GM23338 (cell line): ENCODE measurements around the gene NT5C3B. TPM values are rescaled to one million over a fixed set of nuclear protein-coding genes. Genes with fewer than 3 reads are reported as not detected.
A peak's percentile ranks its signal among the peaks of the same experiment; 100 is the strongest.

Experiments
- ATAC-seq: fragments of 200-7000 bp; cut with Tn5 transposase; 3 replicates; pipeline ENCODE4 v1.9.1; 2020
- DNase-seq: peaks from one replicate; pipeline ENCODE4 v3.0.0-alpha.2; 2015; ENCODE audit warnings: low spot score
- H2AFZ ChIP-seq: fragments of 200-600 bp; sonication (generic); 2 replicates; pipeline ENCODE4 v1.8.0; 2016; ENCODE audit warnings: antibody characterized with exemption, mild to moderate bottlenecking, moderate library complexity
- H3F3A ChIP-seq: fragments of 200-600 bp; sonication (generic); replicated peaks from 2 replicates; pipeline ENCODE4 v1.8.0; 2017; ENCODE audit warnings: antibody characterized with exemption, mixed run types, low read depth
- H3K27ac ChIP-seq: fragments of 200-600 bp; sonication (generic); 2 replicates; pipeline ENCODE4 v1.6.1; 2016; ENCODE audit warnings: low read depth
- H3K27me3 ChIP-seq: fragments of 200-600 bp; sonication (generic); 2 replicates; pipeline ENCODE4 v1.8.0; 2016; ENCODE audit warnings: mild to moderate bottlenecking, mixed run types, moderate library complexity; ENCODE audit not compliant: insufficient read depth
- H3K36me3 ChIP-seq: fragments of 200-600 bp; sonication (generic); 2 replicates; pipeline ENCODE4 v1.8.0; 2016; ENCODE audit warnings: mild to moderate bottlenecking; ENCODE audit not compliant: insufficient read depth
- H3K4me1 ChIP-seq: fragments of 200-600 bp; sonication (generic); 2 replicates; pipeline ENCODE4 v1.8.0; 2016; ENCODE audit warnings: mild to moderate bottlenecking, moderate library complexity; ENCODE audit not compliant: insufficient read depth
- H3K4me2 ChIP-seq: fragments of 200-600 bp; sonication (generic); 2 replicates; pipeline ENCODE4 v1.7.1; 2017; ENCODE audit warnings: mixed run types
- H3K4me3 ChIP-seq: fragments of 200-600 bp; sonication (generic); 2 replicates; pipeline ENCODE4 v1.6.1; 2016; ENCODE audit warnings: mixed run types
- H3K79me2 ChIP-seq: fragments of 200-600 bp; sonication (generic); replicated peaks from 2 replicates; pipeline ENCODE4 v1.8.0; 2017; ENCODE audit warnings: mild to moderate bottlenecking; ENCODE audit not compliant: insufficient read depth
- H3K9me2 ChIP-seq: fragments of 200-600 bp; sonication (generic); 2 replicates; pipeline ENCODE4 v1.8.0; 2017; ENCODE audit not compliant: insufficient read depth
- H4K20me1 ChIP-seq: fragments of 200-600 bp; sonication (generic); replicated peaks from 2 replicates; pipeline ENCODE4 v1.8.0; 2017; ENCODE audit warnings: mild to moderate bottlenecking; ENCODE audit not compliant: insufficient read depth
- H3K27ac Mint-ChIP-seq: 2 replicates; pipeline ENCODE4 v1.8.0; 2020; ENCODE audit warnings: inconsistent platforms, mild to moderate bottlenecking, moderate library complexity, mixed read lengths
- H3K27me3 Mint-ChIP-seq: 3 replicates; pipeline ENCODE4 v1.8.0; 2022; ENCODE audit warnings: low read depth, mild to moderate bottlenecking, moderate library complexity, mixed read lengths, inconsistent platforms; ENCODE audit not compliant: insufficient read depth, poor library complexity
- H3K36me3 Mint-ChIP-seq: 3 replicates; pipeline ENCODE4 v1.8.0; 2021; ENCODE audit warnings: low read depth, mild to moderate bottlenecking, inconsistent platforms, moderate library complexity, mixed read lengths
- H3K4me1 Mint-ChIP-seq: 3 replicates; pipeline ENCODE4 v1.8.0; 2020; ENCODE audit warnings: mild to moderate bottlenecking, inconsistent platforms, mixed read lengths
- H3K4me3 Mint-ChIP-seq: 3 replicates; pipeline ENCODE4 v1.8.0; 2021; ENCODE audit warnings: moderate library complexity, mild to moderate bottlenecking, inconsistent platforms, mixed read lengths
- H3K9me3 Mint-ChIP-seq: 3 replicates; pipeline ENCODE4 v1.8.0; 2020; ENCODE audit warnings: moderate library complexity, mild to moderate bottlenecking, inconsistent platforms, mixed read lengths
- CREB1 ChIP-seq: fragments of 250-450 bp; sonication (Bioruptor Pico); IDR thresholded peaks from 2 replicates; pipeline ENCODE4 v1.5.0; 2020; ENCODE audit warnings: low read depth, mild to moderate bottlenecking, moderate library complexity
- CTCF ChIP-seq, 2 experiments: fragments of 200-600 bp in 1 of 2; sonication (generic) in 1 of 2; conservative IDR thresholded peaks; 2 replicates each; pipeline versions ENCODE4 v1.5.1 to v1.6.1; 2016 to 2017; ENCODE audit warnings: antibody characterized with exemption in 2 of 2, low read depth in 2 of 2, mild to moderate bottlenecking in 2 of 2, moderate library complexity in 1 of 2
- JUNB ChIP-seq: IDR thresholded peaks from one replicate; pipeline ENCODE4 v1.6.1; 2016; ENCODE audit warnings: antibody characterized with exemption; ENCODE audit not compliant: unreplicated experiment
- NANOG ChIP-seq: IDR thresholded peaks from 2 replicates; pipeline ENCODE4 v1.6.1; 2016; ENCODE audit warnings: antibody characterized with exemption, borderline replicate concordance
- POLR2AphosphoS5 ChIP-seq: IDR thresholded peaks from 2 replicates; pipeline ENCODE4 v1.6.1; 2016; ENCODE audit warnings: antibody characterized with exemption, low read depth
- ZNF114 ChIP-seq: fragments of 250-450 bp; sonication (Bioruptor Pico); IDR thresholded peaks from 2 replicates; pipeline ENCODE4 v1.5.0; 2020; ENCODE audit warnings: mild to moderate bottlenecking, moderate library complexity
- ZNF331 ChIP-seq: fragments of 250-450 bp; sonication (Bioruptor Pico); IDR thresholded peaks from 2 replicates; pipeline ENCODE4 v1.5.0; 2020; ENCODE audit warnings: low read depth, mild to moderate bottlenecking, moderate library complexity
- polyA plus RNA-seq: library from polyadenylated mRNA; unstranded; fragments of >200 nt; fragmentation: Nextera tagmentation; extraction: Ambion mirVana; gene quantifications from 2 replicates; pipeline ENCODE4 v1.2.1, GENCODE V29; 2016
- total RNA-seq: library from RNA; depleted of rRNA; stranded (reverse); fragments of >200 nt; shearing (Covaris generic); gene quantifications from 2 replicates; pipeline ENCODE4 v1.2.3, GENCODE V29; 2014
- TF ChIP-seq, protein P1 (sequence below): IDR thresholded peaks from one replicate; pipeline ENCODE4 v1.6.1; 2018; ENCODE audit warnings: antibody characterized with exemption; ENCODE audit not compliant: unreplicated experiment

Gene NT5C3B
- total and polyA plus RNA-seq, 2 experiments from 2014 or later = 58.2 to 78.3 TPM

DNA sequence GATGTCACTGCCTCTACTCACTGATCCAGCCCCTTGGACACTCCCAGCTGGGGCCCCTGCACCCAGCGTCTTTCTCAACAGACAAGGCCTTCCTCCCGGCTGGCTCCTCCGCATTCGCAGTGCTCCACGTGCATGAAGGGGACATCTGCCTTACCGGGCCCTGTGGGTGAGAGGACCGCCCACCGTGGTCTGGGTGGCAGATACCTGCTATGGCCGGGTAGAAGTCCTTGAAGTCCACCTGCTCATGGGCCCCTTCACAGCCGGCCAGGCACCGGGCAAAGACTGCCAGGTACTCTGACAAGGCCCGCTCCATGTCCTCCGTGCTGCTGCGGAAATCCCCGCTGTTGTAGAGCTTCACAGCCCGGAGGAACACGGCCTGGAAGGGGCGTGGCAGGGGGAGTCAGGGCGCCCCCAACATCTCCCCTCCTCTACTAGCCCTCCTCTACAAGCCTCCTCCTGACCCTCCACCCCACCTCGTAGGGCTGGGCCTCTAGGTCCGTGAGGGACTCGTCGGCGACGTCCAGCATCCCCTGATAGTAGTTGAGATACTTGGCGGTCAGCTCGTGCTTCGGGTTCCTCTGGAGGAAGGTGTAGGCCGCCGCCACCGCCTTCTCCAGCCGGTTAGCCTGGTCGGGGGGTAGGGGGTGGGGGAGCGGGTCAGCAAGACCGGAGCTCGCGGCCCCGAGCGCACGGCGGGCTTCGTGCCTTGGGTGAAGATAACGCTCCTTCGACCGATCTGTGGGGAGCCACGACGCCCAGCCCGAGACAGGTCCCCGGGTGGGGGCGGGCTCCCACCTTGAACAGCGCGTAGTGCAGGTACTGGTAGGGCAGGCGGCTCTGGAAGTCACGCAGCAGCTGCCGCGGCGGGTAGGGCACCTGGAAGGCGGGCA lies 25.1 kb downstream of the NT5C3B start:
- no peaks in the 10 kb centered on the region for H4K20me1 ChIP-seq
- Mint-ChIP-seq H3K27me3 (peaks cover 22% of the 10 kb centered on the region), H3K4me1 (peaks cover 19% of the 10 kb centered on the region), H3K27ac (no peak overlapping the region), H3K9me3 (peaks cover 9% of the 10 kb centered on the region; the same call in 2 of the 3 replicates), H3K36me3 (peaks cover 32% of the 10 kb centered on the region), H3K4me3 (peak overlapping the region; percentile 76)
- H2AFZ ChIP-seq = peak overlapping the region; percentile 59; the same call in 1 of the 2 replicates
- H3K4me1 ChIP-seq = peaks cover 28% of the 10 kb centered on the region
- H3F3A ChIP-seq = peaks cover 12% of the 10 kb centered on the region
- H3K36me3 ChIP-seq = no peaks in the 10 kb centered on the region
- peaks cover 9% of the 10 kb centered on the region for H3K27me3 ChIP-seq
- peaks cover 38% of the 10 kb centered on the region for H3K79me2 ChIP-seq
- no peak overlapping the region for H3K27ac ChIP-seq
- peak overlapping the region; percentile 98 for H3K4me2 ChIP-seq
- peak overlapping the region; percentile 98 for H3K4me3 ChIP-seq
- DNase-seq (peak; percentile 58), ATAC-seq (peak; percentile 13)
- TF ChIP-seq JUNB (no peak), CTCF (conservative IDR thresholded peaks at IDR 0.05; ENCODE audit: low read depth in 2 of 2) (no peak), NANOG (no peak), CREB1 (no peak), POLR2AphosphoS5 (no peak), ZNF114 (no peak), ZNF331 (no peak)
- TF ChIP-seq, protein P1, sequence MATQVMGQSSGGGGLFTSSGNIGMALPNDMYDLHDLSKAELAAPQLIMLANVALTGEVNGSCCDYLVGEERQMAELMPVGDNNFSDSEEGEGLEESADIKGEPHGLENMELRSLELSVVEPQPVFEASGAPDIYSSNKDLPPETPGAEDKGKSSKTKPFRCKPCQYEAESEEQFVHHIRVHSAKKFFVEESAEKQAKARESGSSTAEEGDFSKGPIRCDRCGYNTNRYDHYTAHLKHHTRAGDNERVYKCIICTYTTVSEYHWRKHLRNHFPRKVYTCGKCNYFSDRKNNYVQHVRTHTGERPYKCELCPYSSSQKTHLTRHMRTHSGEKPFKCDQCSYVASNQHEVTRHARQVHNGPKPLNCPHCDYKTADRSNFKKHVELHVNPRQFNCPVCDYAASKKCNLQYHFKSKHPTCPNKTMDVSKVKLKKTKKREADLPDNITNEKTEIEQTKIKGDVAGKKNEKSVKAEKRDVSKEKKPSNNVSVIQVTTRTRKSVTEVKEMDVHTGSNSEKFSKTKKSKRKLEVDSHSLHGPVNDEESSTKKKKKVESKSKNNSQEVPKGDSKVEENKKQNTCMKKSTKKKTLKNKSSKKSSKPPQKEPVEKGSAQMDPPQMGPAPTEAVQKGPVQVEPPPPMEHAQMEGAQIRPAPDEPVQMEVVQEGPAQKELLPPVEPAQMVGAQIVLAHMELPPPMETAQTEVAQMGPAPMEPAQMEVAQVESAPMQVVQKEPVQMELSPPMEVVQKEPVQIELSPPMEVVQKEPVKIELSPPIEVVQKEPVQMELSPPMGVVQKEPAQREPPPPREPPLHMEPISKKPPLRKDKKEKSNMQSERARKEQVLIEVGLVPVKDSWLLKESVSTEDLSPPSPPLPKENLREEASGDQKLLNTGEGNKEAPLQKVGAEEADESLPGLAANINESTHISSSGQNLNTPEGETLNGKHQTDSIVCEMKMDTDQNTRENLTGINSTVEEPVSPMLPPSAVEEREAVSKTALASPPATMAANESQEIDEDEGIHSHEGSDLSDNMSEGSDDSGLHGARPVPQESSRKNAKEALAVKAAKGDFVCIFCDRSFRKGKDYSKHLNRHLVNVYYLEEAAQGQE = no peak
- H3K9me2 ChIP-seq = no peaks in the 10 kb centered on the region
